Smooth muscle cell (in vitro differentiated cells): ENCODE measurements around the gene ELF5. TPM values are rescaled to one million over a fixed set of nuclear protein-coding genes. Genes with fewer than 3 reads are reported as not detected.

Experiments
- DNase-seq: peaks from one replicate; lab custom pipeline; 2025; ENCODE audit not compliant: unreplicated experiment; lab: John Stamatoyannopoulos, UW
- H2AFZ ChIP-seq: fragments of 200-600 bp; sonication (generic); 2 replicates; pipeline ENCODE4 v1.6.0; 2016; ENCODE audit warnings: antibody characterized with exemption, low read depth, mild to moderate bottlenecking
- H3F3A ChIP-seq: fragments of 200-600 bp; sonication (generic); 2 replicates; pipeline ENCODE4 v1.6.0; 2017; ENCODE audit warnings: antibody characterized with exemption, low read depth
- H3K27ac ChIP-seq: fragments of 200-600 bp; sonication (generic); 2 replicates; pipeline ENCODE4 v1.5.1; 2016; ENCODE audit warnings: low read depth, mild to moderate bottlenecking
- H3K27me3 ChIP-seq: fragments of 200-600 bp; sonication (generic); 2 replicates; pipeline ENCODE4 v1.6.1; 2016; ENCODE audit warnings: low read depth, mild to moderate bottlenecking
- H3K36me3 ChIP-seq: fragments of 200-600 bp; sonication (generic); 2 replicates; pipeline ENCODE4 v1.5.1; 2016; ENCODE audit warnings: low read depth
- H3K4me1 ChIP-seq: fragments of 200-600 bp; sonication (generic); 2 replicates; pipeline ENCODE4 v1.5.1; 2016; ENCODE audit warnings: low read depth
- H3K4me2 ChIP-seq: fragments of 200-600 bp; sonication (generic); 2 replicates; pipeline ENCODE4 v1.6.0; 2016; ENCODE audit warnings: mild to moderate bottlenecking
- H3K4me3 ChIP-seq: fragments of 200-600 bp; sonication (generic); 2 replicates; pipeline ENCODE4 v1.5.1; 2016; ENCODE audit warnings: mild to moderate bottlenecking
- H3K79me2 ChIP-seq: fragments of 200-600 bp; sonication (generic); 2 replicates; pipeline ENCODE4 v1.6.0; 2016; ENCODE audit warnings: low read depth, mild to moderate bottlenecking
- H3K9ac ChIP-seq: fragments of 200-600 bp; sonication (generic); 2 replicates; pipeline ENCODE4 v1.6.0; 2016; ENCODE audit warnings: low read depth
- H3K9me3 ChIP-seq: fragments of 200-600 bp; sonication (generic); replicated peaks from 2 replicates; pipeline ENCODE4 v1.5.1; 2016; ENCODE audit warnings: low read depth
- H4K20me1 ChIP-seq: fragments of 200-600 bp; sonication (generic); 2 replicates; pipeline ENCODE4 v1.6.0; 2016; ENCODE audit warnings: low read depth
- WGBS: methylation state at CpG from one replicate; pipeline ENCODE4 v1.1.7; 2016; ENCODE audit warnings: low lambda C conversion rate; 5-methylcytosine and 5-hydroxymethylcytosine counted together
- polyA plus RNA-seq: library from polyadenylated mRNA; unstranded; fragments of >200 nt; fragmentation: Nextera tagmentation; extraction: Ambion mirVana; gene quantifications from 2 replicates; pipeline ENCODE4 v1.2.1, GENCODE V29; 2016
- total RNA-seq: library from RNA; depleted of rRNA; stranded (reverse); fragments of >200 nt; gene quantifications from 2 replicates; pipeline ENCODE4 v1.2.3, GENCODE V29; 2014
- TF ChIP-seq, protein P1 (sequence below): fragments of 200-600 bp; sonication (generic); IDR thresholded peaks from 2 replicates; pipeline ENCODE4 v1.5.1; 2017; ENCODE audit warnings: borderline replicate concordance, mild to moderate bottlenecking, antibody characterized with exemption; ENCODE audit not compliant: insufficient read depth, poor library complexity, severe bottlenecking

The ELF5 gene
- total and polyA plus RNA-seq, 2 experiments from 2014 or later: 0.67 TPM; not detected in 1

DNA sequence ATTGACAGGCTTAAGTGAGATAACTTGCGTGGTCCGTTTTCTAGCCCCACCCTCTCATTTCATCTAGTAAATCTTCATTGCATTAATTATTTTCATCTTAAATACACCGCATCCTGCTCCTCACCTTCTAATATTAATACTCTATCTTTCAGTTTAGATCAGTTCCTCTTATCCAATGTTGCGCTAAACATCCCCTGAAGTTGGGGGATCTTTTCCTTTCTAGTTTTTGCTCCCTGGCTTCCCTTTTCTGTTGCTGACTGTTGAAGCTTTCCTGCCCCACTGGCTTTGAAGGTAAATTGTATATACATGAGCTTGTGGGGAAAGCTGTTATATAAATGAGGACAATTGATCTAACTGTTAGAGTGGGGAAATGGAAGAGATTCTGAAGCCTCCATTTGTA, 67.6 kb downstream of the ELF5 start:
- peaks cover 29% of the 10 kb centered on the region for H3K27me3 ChIP-seq
- H3K9me3 ChIP-seq: no peaks in the 10 kb centered on the region
- no peaks in the 10 kb centered on the region for H3K4me1 ChIP-seq
- no peak overlapping the region for H3K4me2 ChIP-seq
- no peak for DNase-seq
- H3K27ac ChIP-seq: no peak overlapping the region
- WGBS: 84% methylated on average over 4 of the region's 4 CpGs
- no peaks in the 10 kb centered on the region for H3K36me3 ChIP-seq
- no peaks in the 10 kb centered on the region for H4K20me1 ChIP-seq
- no peaks in the 10 kb centered on the region for H3K79me2 ChIP-seq
- no peak overlapping the region for H2AFZ ChIP-seq
- TF ChIP-seq, protein P1, sequence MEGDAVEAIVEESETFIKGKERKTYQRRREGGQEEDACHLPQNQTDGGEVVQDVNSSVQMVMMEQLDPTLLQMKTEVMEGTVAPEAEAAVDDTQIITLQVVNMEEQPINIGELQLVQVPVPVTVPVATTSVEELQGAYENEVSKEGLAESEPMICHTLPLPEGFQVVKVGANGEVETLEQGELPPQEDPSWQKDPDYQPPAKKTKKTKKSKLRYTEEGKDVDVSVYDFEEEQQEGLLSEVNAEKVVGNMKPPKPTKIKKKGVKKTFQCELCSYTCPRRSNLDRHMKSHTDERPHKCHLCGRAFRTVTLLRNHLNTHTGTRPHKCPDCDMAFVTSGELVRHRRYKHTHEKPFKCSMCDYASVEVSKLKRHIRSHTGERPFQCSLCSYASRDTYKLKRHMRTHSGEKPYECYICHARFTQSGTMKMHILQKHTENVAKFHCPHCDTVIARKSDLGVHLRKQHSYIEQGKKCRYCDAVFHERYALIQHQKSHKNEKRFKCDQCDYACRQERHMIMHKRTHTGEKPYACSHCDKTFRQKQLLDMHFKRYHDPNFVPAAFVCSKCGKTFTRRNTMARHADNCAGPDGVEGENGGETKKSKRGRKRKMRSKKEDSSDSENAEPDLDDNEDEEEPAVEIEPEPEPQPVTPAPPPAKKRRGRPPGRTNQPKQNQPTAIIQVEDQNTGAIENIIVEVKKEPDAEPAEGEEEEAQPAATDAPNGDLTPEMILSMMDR: no peak
- no peaks in the 10 kb centered on the region for H3F3A ChIP-seq
- H3K4me3 ChIP-seq: no peak overlapping the region
- H3K9ac ChIP-seq: no peak overlapping the region

DNA sequence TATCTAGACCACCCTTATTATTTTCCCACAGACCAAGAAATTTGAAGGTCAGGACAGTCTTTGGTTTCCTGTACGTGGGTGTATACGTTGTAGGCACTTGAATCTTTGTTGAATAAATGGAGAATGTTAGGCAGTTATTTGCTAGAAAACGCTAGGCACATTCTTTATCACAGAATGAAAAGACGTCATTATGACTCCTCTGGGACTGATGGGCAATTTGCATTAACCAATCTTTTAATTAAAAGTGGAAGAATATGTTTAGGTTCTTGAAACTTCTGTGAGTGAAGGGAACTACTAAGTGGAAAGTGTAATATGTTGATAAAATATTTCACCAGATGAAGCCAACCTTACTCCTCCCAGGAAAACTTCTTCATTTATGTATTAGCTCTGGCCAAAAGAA, 69.2 kb downstream of the ELF5 start:
- Histone ChIP-seq H3K27ac (no peak overlapping the region), H3K4me1 (no peaks in the 10 kb centered on the region), H3K36me3 (no peaks in the 10 kb centered on the region), H2AFZ (no peak overlapping the region), H4K20me1 (no peaks in the 10 kb centered on the region), H3K4me3 (no peak overlapping the region), H3K9ac (no peak overlapping the region), H3F3A (no peaks in the 10 kb centered on the region), H3K79me2 (no peaks in the 10 kb centered on the region), H3K4me2 (no peak overlapping the region), H3K27me3 (peaks cover 23% of the 10 kb centered on the region), H3K9me3 (no peaks in the 10 kb centered on the region)
- 90% methylated on average over 4 of the region's 4 CpGs for WGBS
- DNase-seq: no peak
- TF ChIP-seq, protein P1: no peak

DNA sequence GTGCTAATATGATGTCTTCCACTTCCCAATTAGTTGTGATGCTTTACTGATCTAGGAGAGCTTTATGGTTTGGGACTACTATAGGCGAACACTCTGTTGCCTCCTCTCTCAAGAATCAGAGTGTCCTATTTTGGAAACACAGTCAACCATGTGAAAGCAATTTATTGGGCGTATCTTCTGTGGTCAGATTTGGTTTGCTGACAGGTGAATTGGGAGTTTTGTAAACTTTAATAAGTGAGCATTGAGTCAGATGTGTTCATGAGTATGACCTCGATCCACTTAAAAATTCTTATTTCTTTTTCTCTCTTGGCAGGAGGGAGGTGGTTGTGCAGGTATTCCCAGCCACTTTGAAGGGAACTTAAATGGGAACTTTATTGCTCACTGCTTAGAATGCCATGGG, 70.5 kb downstream of the ELF5 start:
- Histone ChIP-seq H3K4me1 (no peaks in the 10 kb centered on the region), H3K9me3 (no peaks in the 10 kb centered on the region), H3K27ac (no peak overlapping the region), H3F3A (no peaks in the 10 kb centered on the region), H2AFZ (no peak overlapping the region), H4K20me1 (no peaks in the 10 kb centered on the region), H3K79me2 (no peaks in the 10 kb centered on the region), H3K27me3 (peaks cover 14% of the 10 kb centered on the region), H3K9ac (no peak overlapping the region), H3K4me3 (no peak overlapping the region), H3K4me2 (no peak overlapping the region), H3K36me3 (no peaks in the 10 kb centered on the region)
- TF ChIP-seq, protein P1: no peak
- no peak for DNase-seq
- WGBS: 84% methylated on average over 3 of the region's 3 CpGs

DNA sequence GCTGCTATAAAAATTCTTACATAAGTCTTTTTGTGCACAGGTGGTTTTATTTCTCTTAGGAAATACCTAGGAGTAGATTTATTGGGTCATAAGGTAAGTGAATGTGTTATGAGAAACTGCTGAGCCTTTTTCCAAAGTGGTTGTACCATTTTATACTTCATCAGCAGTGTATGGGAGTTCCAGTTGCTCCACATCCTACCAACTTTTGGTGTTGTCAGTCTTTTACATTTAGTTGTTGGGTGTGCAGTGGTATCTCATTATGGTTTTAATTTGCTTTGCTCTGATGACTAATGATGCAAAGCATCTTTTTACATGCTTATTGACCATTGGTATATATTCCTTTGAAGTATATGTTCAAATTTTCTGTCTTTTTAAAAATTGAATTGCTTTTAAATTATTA, 71.8 kb downstream of the ELF5 start:
- Histone ChIP-seq H3F3A (no peaks in the 10 kb centered on the region), H3K9me3 (no peaks in the 10 kb centered on the region), H2AFZ (no peak overlapping the region), H3K27ac (no peak overlapping the region), H3K9ac (no peak overlapping the region), H3K4me2 (no peak overlapping the region), H4K20me1 (no peaks in the 10 kb centered on the region), H3K4me1 (no peaks in the 10 kb centered on the region), H3K4me3 (no peak overlapping the region), H3K27me3 (peaks cover 14% of the 10 kb centered on the region), H3K79me2 (no peaks in the 10 kb centered on the region), H3K36me3 (no peaks in the 10 kb centered on the region)
- DNase-seq: no peak
- TF ChIP-seq, protein P1: no peak
